Mucosa of gallbladder (tissue), 1 donor: ENCODE data around the gene TRERF1. TPM values are rescaled to one million over a fixed set of nuclear protein-coding genes. Genes with fewer than 3 reads are reported as not detected.
A peak's percentile ranks its signal among the peaks of the same experiment; 100 is the strongest.
"Not testable (repeated sequence)": the region's sequence is repeated elsewhere in the genome, so short reads cannot be mapped to it uniquely, and the experiment has no call there.

Experiments
- DNase-seq: peaks from one replicate; pipeline ENCODE4 v3.0.0-alpha.2; 2020; ENCODE audit warnings: low spot score
- total RNA-seq: library from RNA; stranded (reverse); gene quantifications from one replicate; pipeline ENCODE4 v1.2.1, GENCODE V29; 2021
- donor health status: DM: no; HTN: no; CAD: no.

The TRERF1 gene, protein sequence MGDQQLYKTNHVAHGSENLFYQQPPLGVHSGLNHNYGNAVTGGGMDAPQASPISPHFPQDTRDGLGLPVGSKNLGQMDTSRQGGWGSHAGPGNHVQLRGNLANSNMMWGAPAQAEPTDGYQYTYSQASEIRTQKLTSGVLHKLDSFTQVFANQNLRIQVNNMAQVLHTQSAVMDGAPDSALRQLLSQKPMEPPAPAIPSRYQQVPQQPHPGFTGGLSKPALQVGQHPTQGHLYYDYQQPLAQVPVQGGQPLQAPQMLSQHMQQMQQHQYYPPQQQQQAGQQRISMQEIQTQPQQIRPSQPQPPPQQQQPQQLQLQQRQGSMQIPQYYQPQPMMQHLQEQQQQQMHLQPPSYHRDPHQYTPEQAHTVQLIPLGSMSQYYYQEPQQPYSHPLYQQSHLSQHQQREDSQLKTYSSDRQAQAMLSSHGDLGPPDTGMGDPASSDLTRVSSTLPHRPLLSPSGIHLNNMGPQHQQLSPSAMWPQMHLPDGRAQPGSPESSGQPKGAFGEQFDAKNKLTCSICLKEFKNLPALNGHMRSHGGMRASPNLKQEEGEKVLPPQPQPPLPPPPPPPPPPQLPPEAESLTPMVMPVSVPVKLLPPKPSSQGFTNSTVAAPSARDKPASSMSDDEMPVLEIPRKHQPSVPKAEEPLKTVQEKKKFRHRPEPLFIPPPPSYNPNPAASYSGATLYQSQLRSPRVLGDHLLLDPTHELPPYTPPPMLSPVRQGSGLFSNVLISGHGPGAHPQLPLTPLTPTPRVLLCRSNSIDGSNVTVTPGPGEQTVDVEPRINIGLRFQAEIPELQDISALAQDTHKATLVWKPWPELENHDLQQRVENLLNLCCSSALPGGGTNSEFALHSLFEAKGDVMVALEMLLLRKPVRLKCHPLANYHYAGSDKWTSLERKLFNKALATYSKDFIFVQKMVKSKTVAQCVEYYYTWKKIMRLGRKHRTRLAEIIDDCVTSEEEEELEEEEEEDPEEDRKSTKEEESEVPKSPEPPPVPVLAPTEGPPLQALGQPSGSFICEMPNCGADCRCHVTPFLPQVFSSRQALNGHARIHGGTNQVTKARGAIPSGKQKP (N-terminal part only)
- 7.7 TPM for total RNA-seq

DNA sequence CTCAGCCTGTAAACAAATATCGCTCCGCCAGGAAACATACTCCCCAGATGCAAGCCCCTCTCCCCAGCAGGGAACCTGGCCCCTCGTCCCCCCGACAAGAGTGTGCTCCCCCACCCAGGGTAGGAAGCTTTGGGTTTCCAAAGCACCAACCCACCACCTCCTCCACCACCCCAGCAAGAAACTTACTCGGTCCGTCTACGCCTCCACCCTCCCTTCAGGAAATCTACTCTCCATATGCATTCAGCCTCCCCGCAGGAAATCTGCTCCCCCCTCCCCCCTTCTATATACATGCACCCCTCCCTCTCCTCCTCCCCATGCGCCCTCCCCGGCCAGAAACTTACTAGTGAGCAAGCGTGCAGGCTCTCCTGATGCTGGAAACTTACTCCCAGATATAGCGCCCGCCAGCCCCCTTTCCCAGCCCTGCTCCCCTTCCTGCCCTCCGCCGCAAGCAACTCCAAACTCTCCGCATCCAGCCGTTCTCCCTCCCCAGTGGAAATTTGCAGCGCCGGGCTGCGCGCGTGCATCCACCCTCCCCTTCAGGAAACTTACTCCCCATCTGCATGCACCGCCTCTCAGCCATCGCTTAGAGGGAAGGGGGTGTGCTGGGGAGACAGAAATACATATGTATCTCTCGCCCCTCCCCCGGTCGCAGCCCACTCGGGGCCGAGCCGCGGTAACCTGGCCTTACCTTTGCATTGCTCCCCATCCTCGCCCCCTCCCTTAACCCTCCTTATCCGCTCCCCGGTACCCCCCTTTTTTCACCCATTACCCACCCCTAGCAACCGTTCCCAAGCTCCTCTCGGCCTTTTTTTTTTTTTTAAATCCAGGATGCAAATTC, at the start of gene TRERF1:
Gene TRERF1, minus strand, starts transcription at position 594 of the 838 bp plus-strand sequence. CDS start 182,336 bp downstream, outside the sequence.
- DNase-seq: no peak

DNA sequence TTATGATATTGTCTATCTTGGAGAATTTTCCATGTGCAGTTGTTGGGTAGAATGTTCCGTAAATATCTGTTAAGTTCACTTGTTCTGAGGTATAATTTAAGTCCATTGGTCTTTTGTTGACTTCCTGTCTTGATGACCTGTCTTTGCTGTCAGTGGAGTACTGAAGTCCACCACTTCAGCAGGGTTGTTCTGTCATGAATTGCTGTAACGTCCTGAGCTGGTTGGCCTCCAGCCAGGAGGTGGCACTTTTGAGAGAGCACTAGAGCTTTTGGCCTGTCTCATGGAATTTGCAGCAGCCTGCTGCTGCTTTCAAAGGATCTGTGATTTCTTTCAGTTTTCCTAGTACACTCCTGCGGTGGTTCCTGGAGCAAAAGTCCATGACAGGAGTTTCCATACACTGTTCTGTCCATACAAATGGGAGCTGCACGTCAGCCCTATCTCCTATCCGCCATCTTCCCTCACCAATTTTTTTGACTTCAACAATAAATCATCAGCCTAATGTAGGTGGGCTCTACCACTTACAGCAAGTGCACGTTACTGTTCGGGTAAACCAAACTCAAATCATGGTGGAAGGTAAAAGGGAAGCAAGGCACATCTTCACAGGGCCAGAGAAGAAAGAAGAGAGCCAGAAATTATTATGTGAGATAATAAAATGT, 46.9 kb upstream of the TRERF1 start:
- no peak for DNase-seq

DNA sequence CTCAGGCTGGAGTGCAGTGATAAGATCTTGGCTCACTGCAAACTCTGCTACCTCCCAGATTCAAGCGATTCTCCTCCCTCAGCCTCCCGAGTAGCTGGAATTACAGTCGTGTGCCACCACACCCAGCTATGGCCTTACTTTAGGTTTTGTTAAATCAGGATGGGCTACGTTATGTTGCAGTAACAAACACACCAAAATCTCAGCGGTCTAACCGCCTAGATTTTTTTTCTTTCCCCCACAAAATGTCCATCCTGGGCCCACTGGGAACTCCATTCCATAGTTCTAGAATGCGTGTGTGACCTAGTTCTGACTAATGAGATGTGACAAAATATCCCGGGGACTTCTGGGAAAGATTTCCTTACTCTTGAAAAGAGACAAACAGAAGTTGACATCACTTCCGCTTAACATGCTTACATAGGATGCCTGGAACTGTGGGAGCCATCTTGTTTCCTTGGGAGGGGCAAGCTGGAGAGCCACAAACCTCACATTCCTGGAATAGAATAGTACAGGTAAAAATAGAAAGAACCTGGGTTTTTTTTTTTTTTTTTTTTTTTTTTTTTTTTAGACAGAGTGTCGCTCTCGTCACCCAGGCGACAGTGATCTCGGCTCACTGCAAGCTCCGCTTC, 42.3 kb upstream of the TRERF1 start:
- DNase-seq: no peak

DNA sequence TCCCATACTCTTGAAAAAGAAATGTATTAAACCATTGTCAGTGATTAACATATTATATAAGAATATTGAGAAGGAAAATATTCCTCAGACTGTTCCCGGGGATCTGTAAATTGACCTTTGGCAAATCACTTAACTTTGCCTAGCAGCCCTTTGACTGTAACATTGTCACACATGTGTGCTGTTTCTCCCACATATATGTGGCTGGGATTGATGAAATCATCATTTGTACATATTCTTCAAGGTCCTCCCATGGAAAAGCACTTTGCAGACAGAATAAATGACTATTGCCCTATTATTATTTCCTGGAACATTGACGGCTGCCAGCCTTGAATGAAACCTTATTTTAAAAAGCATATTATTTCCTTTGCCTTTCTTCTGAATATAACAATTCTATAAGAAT, 36.4 kb upstream of the TRERF1 start:
- DNase-seq: no peak

DNA sequence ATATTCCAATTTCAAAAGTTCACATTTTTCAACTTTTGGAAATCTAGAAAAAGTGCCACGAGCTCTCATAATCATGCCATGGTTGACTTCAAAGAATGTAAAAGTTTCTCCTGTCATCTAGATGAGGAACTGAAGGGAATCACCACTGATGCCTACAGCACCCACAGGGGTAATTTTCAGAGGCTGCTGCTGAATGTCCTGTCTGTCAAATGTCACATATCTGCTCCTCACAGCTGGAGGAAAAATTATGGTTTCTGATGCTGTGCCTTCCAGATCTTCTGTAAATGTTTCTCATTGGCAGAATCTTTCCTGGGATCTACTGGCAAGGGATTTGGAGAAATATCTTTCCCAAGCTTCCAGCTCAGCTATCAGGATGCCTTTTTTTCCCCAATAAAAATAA, 32.5 kb upstream of the TRERF1 start:
- DNase-seq: no peak

DNA sequence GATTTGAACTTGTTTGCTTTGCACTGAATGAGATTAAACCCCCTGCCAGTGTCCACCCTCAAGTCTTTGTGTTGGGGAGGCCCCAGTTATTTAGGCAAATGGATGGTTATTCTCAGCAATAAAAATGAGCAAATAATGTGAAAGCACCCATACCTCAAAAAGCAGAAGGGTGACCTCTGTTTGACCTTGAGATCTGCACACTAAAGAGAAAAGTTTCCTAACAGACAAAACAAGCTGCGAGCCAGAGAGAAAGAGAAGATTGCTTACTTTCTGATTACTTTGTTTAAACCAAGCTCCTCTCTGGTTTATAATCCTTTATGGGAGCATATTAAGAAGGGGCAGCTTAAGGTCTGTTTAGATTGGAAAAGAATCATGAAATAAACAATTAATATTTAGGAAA, 30.4 kb upstream of the TRERF1 start:
- no peak for DNase-seq

DNA sequence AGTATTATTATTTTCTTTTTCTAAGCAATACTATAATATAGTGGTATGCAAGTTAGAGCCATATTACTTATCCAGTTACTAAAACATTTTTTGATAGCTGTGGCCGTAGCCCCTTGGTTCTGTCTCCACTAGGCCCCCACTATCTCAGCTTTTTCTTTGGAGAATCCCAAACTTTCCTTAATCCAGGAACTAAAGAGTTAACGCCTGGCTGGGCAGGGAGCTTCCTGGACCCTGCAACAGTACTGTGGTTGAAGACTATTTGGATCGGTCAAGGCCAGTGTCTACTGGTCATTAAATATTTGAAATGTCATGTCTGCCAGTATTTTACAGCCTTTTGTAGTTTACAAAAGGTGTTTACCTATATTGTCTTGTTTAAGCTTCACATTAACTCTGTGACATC, 20.0 kb upstream of the TRERF1 start:
- no peak for DNase-seq

DNA sequence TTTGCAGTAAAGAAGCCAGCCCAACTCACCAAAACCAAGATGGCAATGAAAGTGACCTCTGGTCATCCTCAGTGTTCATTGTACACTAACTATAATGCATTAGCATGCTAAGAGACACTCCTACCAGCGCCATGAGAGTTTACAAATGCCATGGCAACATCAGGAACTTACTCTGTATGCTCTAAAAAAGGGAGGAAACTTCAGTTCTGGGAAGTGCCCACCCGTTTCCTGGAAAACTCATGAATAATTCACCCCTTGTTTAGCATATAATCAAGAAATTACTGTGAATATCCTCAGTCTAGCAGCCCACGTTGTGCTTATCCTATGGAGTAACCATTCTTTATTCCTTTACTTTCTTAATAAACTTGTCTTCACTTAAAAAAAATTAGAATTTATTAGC, 19.4 kb upstream of the TRERF1 start:
- no peak for DNase-seq

DNA sequence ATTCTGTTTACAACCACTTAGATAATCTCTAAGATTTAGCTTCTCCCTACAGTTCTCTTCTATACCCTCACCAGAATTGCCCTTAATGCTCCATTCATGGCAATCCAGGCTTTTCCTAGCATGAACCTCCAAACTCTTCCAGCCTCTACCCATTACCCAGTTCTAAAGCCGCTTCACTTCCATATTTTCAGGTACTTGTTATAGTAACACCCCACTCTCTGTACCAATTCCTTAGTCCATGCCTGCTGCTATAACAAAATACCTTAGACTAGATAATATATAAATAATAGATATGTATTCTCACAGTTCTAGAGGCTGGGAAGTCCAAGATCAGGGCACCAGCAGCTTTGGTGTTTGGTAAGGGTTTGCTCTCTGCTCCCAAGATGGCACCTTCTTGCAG, 16.5 kb upstream of the TRERF1 start:
- DNase-seq: no peak

DNA sequence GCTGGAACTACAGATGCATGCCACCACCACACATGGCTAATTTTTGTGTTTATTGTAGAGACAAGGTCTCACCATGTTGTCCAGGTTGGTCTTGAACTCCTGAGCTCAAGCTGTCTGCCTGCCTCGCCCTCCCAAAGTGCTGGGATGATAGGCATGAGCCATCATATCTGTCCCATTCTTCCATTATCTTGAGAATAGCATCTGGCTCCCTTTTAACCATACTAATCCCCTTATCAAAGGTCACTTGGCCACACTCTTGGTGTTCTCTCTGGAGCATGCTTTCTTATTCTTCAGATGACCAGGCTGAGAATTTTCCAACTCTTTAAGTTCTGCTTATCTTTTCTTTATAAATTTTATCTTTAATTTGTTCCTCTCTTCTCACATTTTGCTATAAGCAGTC, 15.9 kb upstream of the TRERF1 start:
- no peak for DNase-seq

DNA sequence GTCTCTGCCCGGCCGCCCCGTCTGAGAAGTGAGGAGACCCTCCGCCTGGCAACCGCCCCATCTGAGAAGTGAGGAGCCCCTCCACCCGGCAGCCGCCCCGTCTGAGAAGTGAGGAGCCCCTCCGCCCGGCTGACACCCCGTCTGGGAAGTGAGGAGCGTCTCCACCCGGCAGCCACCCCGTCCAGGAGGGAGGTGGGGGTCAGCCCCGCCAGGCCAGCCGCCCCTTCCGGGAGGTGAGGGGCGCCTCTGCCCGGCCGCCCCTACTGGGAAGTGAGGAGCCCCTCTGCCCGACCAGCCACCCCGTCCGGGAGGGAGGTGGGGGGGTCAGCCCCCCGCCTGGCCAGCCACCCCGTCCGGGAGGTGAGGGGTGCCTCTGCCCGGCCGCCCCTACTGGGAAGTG, 14.7 kb upstream of the TRERF1 start:
- not testable (repeated sequence) for DNase-seq

DNA sequence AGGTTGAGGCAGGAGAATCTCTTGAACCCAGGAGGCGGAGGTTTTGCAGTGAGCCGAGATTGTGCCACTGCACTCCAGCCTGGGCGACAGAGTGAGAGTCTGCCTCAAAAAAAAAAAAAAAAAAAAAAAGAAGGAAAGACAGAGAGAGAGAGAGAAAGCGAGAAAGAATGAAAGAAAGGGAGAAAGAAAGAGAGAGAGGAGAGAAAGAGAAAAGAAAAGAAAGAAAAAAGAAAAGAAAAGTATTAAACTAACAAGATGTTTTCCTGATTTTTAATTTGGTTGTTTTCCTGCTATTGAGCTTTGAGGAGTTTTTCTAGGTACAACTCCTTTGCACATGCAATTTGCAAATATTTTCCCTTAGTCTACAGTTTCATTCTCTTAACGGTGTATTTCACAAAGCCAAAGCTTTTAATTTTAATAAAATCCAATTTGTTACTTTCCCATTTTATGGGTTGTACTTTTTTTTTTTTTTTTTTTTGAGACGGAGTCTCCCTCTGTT, 10.8 kb upstream of the TRERF1 start:
- DNase-seq: no peak

DNA sequence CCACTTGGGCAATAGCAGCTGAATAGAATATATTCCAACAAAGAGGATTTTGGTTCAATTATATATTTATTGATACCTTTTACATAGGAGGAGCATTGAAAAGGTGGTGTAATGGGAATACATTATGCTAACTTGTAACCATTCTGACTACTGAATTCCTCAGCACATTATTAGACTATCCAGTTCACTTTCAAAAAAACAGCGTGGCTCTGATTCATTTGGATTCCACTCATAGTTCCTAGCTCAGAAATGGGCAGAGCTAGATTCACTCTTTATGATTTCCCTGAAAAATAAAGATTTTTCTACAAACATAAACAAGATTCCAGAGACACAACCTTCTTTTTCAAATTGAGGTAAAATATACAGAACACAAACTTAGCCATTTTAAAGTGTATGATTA, 9.2 kb upstream of the TRERF1 start:
- DNase-seq: no peak

DNA sequence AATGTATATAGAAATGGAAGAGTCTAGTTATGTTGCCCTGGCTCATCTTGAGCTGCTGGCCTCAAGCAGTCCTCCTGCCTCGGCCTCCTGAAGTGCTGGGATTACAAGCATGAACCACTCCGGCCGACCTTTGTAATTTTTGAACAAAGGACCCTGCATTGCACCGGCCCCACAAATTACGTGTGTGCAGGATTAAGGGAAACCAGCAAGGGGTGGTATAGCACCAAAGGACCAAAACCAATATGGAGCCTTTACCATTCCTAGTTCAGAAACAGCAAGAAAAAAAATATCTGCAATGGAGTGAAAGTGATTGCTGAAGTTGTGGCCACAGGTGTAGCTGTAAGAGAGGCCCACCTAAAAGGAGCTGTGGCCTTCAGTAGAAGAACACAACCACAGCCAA, 8.2 kb upstream of the TRERF1 start:
- DNase-seq: no peak

DNA sequence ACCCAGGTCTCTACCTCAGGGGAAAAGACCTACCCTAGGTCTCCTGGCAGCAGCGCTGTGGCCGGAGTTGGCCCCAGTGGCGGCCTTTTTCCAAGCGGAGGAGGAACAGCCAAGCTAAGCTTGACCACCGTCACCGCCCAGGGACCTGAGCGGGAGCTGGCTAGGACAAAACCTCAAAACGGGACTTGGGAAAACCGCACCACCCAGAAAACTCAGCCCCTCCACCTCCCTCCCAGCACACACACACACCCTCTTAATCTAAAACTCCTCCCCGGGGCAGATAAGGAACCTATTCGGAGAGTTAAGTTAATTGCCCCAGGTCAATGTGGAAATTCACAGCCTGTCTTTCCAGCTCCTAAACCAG, 2.7 kb upstream of the TRERF1 start:
- DNase-seq: no peak

DNA sequence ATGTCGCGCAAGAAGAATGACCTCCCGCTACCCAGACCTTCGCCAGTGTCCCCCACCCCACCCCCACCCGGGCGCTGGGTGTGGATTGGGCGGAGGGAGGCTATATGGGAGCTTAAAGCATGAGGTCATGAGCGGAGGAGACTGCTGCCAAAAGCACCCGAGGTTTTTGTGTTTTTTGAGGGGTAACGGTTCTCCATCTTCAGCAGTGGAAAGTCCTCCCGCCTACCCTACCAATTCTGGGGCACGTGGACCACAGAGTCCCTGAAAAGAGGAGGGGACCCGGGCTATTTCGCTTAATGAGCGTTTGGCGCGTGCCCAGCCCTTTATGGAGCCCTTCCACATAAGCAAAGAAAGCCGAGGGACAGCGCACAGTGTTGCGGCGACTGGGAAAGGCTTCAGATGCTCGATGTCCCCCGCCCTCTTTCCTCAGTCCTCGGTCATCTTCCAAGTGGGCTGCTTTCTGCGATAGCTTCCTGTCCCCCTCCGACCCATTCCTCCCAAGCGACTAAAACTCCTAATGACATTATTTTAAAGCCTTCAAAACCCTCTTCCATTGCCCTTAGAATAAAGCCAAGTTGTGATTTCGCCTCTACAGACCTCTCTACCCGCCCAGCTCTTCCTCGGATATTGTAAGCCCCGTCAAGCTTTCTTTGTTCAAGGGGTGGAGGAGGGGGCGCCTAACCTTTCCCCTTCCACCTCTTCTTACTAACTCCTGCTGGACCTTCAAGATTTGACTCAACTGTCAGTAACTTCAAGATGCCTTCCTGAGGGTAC, 2.1 kb upstream of the TRERF1 start:
- no peak for DNase-seq

DNA sequence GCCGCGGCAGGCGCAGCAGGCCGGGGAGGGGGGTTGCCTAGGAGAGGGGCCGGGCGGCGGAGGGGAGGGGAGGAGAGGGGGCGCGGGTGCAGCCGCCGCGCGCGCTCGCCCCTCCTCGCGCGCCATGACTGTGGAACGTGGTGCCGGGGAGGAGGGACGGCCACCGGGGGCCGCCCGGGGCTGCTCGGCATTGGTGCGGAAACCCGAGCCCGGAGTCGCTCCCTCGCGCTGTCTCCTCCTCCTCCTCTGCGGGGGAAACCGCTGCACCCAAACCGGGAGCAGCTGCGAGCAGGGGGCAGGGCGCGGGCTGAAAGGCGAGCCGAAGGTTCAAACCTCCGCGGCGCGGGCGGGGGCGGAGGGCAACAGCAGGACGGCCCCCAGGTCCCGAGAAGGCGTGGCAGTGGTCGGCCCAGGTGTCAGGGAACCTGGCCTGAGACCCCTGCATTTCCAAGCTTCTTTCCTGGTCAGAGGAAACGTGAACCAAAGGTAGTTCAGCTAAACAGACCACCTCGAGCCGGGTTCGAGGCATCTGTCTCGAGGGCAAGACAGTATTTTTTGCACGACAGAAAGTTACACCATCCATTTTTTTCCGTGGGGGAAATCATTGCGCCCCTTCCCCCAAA, 1.4 kb upstream of the TRERF1 start:
- DNase-seq: peak; percentile 86

DNA sequence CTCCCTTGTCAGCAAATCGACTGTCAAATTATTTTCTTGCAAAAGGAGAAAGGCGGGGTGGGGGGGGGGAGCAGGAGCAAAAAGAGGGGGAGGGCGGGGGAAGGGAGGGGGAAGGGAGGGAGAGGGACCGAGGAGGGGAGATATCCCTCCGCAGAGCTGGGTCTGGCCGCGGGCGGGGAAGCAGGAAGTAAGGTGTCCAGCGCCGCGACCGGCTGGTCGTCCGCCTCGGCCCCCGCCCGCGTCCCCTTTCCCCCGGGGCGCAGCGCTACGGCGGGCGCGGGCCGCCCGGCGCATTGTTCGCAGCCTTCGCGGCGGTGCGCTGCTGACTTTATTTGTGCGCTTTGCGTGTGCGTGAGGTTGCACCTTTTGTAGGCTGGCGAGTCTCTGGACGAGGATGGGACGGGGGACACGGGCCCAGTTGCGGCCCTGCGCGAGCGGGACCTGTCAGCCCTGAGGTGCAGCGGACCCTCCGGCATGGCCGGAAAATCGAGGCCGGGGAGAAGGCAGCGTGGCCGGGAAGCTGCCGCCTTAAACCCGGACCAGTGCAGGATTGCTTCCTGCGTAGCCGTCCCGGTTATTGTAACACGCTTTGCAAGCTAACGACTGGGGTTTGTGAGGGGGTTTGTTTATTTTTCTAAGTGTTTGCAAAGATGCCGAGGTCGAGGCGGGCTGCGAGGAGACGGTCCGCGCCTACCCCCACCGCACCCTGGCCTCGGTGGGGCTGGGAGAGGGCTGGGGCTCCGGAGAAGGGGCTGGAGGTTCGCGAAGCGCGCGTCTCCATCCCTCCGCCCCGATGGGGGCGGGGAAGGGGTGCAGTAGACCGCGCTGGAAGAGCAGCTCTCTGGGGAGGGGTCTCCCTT, 675 bp upstream of the TRERF1 start:
- peak; percentile 60 for DNase-seq
